KOPT-K1 (cell line): Measurements from ENCODE around the gene ZBTB12.

Source experiments
- H3K27ac ChIP-seq: fragments of 200-600 bp; sonication (generic); 2 replicates; pipeline ENCODE4 v1.5.1; 2016; ENCODE audit warnings: antibody characterized with exemption, mild to moderate bottlenecking, low read depth, low read length; ENCODE audit not compliant: poor library complexity, severe bottlenecking
- H3K36me3 ChIP-seq: fragments of 200-600 bp; sonication (generic); 2 replicates; pipeline ENCODE4 v1.5.1; 2017; ENCODE audit warnings: antibody characterized with exemption, mild to moderate bottlenecking, low read length, moderate library complexity; ENCODE audit not compliant: insufficient read depth
- H3K9me3 ChIP-seq: fragments of 200-600 bp; sonication (generic); 2 replicates; pipeline ENCODE4 v1.5.1; 2017; ENCODE audit warnings: antibody characterized with exemption, low read length, mild to moderate bottlenecking; ENCODE audit not compliant: insufficient read depth, poor library complexity, severe bottlenecking

Gene ZBTB12, protein sequence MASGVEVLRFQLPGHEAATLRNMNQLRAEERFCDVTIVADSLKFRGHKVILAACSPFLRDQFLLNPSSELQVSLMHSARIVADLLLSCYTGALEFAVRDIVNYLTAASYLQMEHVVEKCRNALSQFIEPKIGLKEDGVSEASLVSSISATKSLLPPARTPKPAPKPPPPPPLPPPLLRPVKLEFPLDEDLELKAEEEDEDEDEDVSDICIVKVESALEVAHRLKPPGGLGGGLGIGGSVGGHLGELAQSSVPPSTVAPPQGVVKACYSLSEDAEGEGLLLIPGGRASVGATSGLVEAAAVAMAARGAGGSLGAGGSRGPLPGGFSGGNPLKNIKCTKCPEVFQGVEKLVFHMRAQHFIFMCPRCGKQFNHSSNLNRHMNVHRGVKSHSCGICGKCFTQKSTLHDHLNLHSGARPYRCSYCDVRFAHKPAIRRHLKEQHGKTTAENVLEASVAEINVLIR

DNA sequence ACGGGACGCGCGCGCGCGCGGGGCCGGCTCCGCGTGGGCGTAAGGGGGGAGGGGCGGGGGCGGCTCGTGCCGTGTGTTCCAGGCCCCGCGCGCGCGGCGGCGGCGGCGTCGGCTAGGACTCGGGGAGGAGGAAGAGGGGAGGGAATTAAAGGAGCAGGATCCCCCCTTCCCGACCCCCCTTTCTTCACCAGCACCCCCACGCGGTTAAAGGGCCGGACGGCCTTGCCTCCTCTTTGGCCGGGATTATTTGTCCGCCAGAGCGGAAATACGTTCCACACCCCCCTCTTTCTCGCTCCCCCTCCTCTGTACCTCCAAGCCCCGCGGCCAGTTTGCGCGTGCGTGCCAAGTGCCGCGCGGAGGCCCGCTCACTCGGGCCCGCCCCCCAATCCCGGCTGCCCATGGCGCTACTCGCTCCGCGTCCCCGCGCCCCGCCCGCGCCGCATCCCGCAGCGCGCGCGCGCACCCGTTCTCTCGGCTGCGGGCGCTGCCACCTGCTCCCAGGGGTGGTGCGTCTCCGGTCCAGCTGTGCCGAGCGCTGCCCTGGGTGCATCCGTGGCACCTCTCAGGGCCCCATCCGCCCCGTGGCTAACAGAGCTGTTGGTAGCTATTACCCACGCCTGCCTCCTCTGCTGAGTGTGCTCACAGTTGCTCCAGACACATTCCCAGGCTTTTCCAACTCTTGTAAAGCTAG is at the start of gene ZBTB12:
Gene ZBTB12 (minus strand): TSS at position 134 of the 691 bp plus-strand sequence. CDS start 781 bp downstream, outside the sequence.
- Histone ChIP-seq H3K36me3 (no peaks in the 10 kb centered on the region), H3K9me3 (no peaks in the 10 kb centered on the region), H3K27ac (peak within 1 kb of the TSS; percentile 81)

DNA sequence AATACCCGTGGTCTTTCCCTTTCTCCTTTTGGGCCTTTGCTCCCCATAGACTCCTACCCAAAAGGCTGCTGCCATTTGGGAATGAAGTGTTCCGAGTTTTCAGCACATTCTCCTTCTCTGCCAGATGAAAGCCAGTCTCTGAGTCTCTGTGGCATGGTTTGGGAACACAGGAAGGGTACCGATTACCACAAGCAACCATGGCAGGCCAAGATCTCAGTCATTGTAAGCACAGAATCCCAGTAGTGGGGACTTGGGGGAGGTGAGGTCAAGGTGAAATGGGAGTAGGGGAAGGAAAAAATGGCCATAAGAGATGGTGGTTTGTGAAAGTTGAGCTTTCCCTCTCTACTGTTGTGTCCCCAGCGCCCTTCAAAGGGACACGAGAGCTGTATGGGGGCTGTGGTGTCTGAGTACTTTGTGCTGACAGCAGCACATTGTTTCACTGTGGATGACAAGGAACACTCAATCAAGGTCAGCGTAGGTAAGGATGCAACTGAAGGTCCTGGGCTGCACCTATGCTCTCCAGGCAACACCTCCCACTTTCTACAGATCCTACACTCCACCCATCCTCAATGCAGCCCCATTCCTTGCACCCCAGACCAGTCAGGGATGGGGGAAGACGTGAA is 48.2 kb upstream of the ZBTB12 start:
- Histone ChIP-seq H3K9me3 (no peaks in the 10 kb centered on the region), H3K27ac (no peak overlapping the region), H3K36me3 (peaks cover 45% of the 10 kb centered on the region)

DNA sequence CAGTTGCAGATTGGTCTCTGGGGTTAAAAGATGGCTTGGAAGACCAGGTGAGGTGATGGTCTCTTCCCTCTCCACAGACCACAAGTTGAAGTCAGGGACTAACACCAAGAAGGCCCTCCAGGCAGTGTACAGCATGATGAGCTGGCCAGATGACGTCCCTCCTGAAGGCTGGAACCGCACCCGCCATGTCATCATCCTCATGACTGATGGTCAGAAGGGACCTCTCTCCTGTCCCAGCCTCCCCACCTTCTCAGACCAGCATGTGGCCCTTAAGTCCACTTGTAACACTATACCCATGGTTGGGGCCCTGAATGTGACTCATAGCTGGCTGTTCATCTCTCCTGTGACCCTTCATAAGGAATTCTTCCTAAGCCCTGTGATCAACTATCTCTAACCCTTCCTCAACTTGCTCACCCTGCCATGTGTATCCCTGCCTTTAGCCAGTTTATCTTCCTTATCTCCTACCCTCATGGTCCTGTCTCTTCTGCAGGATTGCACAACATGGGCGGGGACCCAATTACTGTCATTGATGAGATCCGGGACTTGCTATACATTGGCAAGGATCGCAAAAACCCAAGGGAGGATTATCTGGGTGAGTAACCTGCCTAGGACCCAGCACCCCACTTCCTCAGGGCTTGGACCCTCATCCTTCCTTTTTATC is 47.0 kb upstream of the ZBTB12 start:
- Histone ChIP-seq H3K36me3 (peaks cover 34% of the 10 kb centered on the region), H3K9me3 (no peaks in the 10 kb centered on the region), H3K27ac (no peak overlapping the region)

DNA sequence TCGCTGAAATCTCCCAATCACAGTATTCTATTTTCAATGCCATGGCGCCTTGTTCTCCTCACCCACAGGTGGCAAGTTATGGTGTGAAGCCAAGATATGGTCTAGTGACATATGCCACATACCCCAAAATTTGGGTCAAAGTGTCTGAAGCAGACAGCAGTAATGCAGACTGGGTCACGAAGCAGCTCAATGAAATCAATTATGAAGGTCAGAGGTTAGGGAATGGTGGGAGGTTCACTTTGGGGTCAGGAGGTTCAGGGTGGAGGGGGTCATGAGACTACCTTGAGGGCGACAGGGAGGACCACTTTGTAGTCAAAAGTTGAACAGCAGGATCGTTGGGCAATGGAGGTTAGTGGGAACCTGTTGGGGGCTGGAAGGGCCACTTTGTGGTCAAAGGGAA is 46.4 kb upstream of the ZBTB12 start:
- no peak overlapping the region for H3K27ac ChIP-seq
- no peaks in the 10 kb centered on the region for H3K9me3 ChIP-seq
- peaks cover 28% of the 10 kb centered on the region for H3K36me3 ChIP-seq

DNA sequence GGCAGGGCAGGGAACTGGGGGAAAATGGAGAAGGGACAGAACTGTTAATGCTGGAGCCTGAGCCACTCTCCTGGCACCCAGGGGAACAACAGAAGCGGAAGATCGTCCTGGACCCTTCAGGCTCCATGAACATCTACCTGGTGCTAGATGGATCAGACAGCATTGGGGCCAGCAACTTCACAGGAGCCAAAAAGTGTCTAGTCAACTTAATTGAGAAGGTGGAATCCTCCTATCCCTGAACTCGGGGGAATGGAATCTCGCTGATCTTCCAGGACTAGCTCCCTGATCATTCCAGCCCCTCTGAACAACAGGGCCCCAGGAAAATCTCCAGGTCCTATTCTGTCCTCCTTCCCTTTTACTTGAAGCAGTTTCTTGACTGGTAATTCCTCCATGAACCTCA is 46.0 kb upstream of the ZBTB12 start:
- Histone ChIP-seq H3K27ac (no peak overlapping the region), H3K9me3 (no peaks in the 10 kb centered on the region), H3K36me3 (peaks cover 23% of the 10 kb centered on the region)

DNA sequence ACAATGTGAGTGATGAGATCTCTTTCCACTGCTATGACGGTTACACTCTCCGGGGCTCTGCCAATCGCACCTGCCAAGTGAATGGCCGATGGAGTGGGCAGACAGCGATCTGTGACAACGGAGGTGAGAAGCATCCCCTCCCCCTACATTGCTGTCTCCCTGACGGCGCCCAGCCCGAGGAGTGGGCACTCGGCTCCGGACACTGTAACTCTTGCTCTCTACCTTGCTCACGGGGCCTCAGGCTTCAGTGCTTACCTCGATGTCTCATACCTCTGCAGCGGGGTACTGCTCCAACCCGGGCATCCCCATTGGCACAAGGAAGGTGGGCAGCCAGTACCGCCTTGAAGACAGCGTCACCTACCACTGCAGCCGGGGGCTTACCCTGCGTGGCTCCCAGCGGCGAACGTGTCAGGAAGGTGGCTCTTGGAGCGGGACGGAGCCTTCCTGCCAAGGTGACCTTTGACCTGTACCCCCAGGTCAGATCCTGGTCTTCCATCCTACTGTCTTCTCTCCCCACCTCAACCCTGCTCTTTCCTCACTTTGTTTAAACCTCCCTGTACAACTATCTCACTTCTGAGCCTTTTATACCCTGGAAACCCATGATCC is 45.3 kb upstream of the ZBTB12 start:
- Histone ChIP-seq H3K27ac (no peak overlapping the region), H3K9me3 (no peaks in the 10 kb centered on the region), H3K36me3 (peaks cover 16% of the 10 kb centered on the region)

DNA sequence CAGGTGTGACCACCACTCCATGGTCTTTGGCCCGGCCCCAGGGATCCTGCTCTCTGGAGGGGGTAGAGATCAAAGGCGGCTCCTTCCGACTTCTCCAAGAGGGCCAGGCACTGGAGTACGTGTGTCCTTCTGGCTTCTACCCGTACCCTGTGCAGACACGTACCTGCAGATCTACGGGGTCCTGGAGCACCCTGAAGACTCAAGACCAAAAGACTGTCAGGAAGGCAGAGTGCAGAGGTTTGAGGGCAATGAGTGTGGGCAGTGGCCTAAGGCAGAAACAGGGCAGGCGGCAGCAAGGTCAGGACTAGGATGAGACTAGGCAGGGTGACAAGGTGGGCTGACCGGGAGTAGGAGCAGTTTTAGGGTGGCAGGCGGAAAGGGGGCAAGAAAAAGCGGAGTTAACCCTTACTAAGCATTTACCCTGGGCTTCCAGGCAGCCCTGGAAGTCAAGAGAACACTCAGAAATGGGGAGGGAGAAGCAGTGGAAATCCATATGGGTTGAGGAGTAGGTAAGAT is 44.5 kb upstream of the ZBTB12 start:
- Histone ChIP-seq H3K27ac (no peak overlapping the region), H3K36me3 (peaks cover 9% of the 10 kb centered on the region)

DNA sequence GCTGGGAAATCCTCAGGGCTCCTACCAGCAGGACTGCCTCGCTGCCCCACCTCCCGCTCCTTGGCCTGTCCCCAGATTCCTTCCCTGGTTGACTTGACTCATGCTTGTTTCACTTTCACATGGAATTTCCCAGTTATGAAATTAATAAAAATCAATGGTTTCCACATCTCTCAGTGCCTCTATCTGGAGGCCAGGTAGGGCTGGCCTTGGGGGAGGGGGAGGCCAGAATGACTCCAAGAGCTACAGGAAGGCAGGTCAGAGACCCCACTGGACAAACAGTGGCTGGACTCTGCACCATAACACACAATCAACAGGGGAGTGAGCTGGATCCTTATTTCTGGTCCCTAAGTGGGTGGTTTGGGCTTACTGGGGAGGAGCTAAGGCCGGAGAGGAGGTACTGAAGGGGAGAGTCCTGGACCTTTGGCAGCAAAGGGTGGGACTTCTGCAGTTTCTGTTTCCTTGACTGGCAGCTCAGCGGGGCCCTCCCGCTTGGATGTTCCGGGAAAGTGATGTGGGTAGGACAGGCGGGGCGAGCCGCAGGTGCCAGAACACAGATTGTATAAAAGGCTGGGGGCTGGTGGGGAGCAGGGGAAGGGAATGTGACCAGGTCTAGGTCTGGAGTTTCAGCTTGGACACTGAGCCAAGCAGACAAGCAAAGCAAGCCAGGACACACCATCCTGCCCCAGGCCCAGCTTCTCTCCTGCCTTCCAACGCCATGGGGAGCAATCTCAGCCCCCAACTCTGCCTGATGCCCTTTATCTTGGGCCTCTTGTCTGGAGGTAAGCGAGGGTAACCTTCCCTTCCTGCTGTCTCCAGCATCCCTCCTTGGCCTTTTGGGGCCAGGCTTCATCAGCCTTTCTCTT is 43.9 kb upstream of the ZBTB12 start, which contains the start of gene CFB:
Gene CFB (plus strand): TSS at position 589 of the 863 bp plus-strand sequence. CDS start 127 bp downstream, at position 716.
- no peak within 1 kb of the TSS for H3K27ac ChIP-seq
- no peaks in the 10 kb centered on the region for H3K9me3 ChIP-seq
- H3K36me3 ChIP-seq, result peaks cover 2% of the 10 kb centered on the region

More for the DNA sequence above, 44.5 kb upstream of the ZBTB12 start:
- no peaks in the 10 kb centered on the region for H3K9me3 ChIP-seq

DNA sequence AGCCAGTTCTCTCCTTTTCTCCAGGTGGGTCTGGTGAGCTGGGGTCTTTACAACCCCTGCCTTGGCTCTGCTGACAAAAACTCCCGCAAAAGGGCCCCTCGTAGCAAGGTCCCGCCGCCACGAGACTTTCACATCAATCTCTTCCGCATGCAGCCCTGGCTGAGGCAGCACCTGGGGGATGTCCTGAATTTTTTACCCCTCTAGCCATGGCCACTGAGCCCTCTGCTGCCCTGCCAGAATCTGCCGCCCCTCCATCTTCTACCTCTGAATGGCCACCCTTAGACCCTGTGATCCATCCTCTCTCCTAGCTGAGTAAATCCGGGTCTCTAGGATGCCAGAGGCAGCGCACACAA is 43.2 kb upstream of the ZBTB12 start:
- Histone ChIP-seq H3K36me3 (no peaks in the 10 kb centered on the region), H3K27ac (no peak overlapping the region), H3K9me3 (no peaks in the 10 kb centered on the region)

DNA sequence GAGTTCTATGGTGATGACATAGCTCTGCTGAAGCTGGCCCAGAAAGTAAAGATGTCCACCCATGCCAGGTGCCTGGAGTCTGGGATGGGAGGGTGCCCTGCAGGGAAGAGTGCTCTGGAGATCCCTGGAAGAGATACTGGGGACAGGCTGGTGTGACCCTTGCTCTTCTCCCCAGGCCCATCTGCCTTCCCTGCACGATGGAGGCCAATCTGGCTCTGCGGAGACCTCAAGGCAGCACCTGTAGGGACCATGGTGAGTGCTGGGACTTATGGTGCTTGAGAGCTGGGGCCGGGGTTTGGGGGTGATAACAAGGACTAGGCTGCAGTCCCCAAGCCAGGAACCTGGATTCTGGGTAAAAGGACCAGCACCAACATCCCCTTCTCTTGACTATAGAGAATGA is 41.9 kb upstream of the ZBTB12 start:
- Histone ChIP-seq H3K27ac (no peak overlapping the region), H3K9me3 (no peaks in the 10 kb centered on the region), H3K36me3 (no peaks in the 10 kb centered on the region)

DNA sequence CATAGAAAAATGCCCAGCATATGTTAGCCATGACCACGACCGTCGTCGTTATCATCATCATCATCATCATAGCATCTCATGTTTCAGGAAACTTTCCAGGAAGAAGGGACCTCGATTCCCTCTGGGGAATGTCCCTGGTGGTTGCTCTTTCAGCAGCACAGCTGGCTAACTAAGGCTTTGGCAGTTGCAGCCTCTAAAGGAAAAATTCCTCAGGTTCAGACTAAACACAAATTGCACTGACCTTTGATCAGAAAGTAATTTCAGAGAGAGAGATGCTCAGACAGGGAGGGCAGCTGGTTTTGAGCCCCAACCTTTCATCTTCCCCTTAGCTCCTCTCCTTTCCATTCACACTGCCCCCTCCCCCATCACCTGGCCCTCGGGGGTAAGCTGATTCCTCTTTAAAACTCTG is 38.4 kb upstream of the ZBTB12 start:
- Histone ChIP-seq H3K9me3 (no peaks in the 10 kb centered on the region), H3K27ac (no peak overlapping the region), H3K36me3 (no peaks in the 10 kb centered on the region)

DNA sequence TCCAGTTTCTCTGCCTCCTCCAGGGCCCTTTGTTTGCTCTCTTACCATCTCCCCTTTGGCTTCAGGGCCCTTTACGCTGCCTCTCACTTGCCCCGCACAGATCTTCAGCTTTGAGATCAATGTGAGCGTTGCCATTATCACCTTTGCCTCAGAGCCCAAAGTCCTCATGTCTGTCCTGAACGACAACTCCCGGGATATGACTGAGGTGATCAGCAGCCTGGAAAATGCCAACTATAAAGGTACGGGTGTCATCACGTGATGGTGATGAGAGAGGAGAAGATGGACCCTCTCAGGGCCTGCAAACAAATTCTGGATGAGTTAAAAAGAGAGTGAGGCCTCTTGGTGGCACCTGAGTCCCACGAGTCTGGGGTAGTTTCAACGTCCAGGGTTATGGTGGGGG is 33.9 kb upstream of the ZBTB12 start:
- no peaks in the 10 kb centered on the region for H3K36me3 ChIP-seq
- no peaks in the 10 kb centered on the region for H3K9me3 ChIP-seq
- no peak overlapping the region for H3K27ac ChIP-seq

DNA sequence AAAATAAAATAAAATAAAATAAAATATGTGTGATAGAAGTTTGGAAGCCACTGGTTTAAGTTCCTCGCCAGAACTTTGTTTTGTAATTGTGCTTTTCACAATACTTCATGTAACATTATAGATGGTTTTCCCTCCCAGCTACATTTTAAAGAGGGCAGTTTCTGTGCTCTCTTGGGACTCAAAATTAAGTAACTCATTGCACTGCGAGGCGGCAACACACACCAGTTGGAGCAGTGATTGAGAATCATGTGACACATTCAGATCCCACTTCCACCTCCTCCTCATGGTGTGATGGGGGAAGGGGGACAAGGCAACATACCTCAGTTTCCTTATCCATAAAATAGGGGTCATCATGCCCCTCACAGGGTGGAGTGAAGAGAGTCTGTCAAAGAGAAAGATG is 33.1 kb upstream of the ZBTB12 start:
- no peaks in the 10 kb centered on the region for H3K9me3 ChIP-seq
- no peak overlapping the region for H3K27ac ChIP-seq
- H3K36me3 ChIP-seq, result no peaks in the 10 kb centered on the region

DNA sequence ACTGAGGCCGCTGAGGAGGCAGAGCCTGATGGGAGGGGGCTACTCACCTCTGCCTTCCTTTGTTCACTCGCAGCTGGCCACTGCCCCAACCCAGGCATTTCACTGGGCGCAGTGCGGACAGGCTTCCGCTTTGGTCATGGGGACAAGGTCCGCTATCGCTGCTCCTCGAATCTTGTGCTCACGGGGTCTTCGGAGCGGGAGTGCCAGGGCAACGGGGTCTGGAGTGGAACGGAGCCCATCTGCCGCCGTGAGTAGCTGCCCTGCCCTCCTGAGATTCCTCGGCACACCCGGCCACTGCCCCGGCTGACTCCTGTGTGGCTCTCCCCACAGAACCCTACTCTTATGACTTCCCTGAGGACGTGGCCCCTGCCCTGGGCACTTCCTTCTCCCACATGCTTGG is 31.7 kb upstream of the ZBTB12 start:
- H3K9me3 ChIP-seq, result no peaks in the 10 kb centered on the region
- no peak overlapping the region for H3K27ac ChIP-seq
- no peaks in the 10 kb centered on the region for H3K36me3 ChIP-seq
